Stimulated activated CD8-positive, alpha-beta memory T cell treated with anti-CD3 and anti-CD28 coated beads, Interleukin-2, amount 100 ng/mL, for 1 hour (primary cell): ENCODE data around the gene FBP2.

Source experiments
- DNase-seq, 2 donors: peaks; one replicate each; pipeline ENCODE4 v3.0.0-alpha.2; 2020; ENCODE audit warnings: low read depth in 2 of 2

FBP2 gene

DNA sequence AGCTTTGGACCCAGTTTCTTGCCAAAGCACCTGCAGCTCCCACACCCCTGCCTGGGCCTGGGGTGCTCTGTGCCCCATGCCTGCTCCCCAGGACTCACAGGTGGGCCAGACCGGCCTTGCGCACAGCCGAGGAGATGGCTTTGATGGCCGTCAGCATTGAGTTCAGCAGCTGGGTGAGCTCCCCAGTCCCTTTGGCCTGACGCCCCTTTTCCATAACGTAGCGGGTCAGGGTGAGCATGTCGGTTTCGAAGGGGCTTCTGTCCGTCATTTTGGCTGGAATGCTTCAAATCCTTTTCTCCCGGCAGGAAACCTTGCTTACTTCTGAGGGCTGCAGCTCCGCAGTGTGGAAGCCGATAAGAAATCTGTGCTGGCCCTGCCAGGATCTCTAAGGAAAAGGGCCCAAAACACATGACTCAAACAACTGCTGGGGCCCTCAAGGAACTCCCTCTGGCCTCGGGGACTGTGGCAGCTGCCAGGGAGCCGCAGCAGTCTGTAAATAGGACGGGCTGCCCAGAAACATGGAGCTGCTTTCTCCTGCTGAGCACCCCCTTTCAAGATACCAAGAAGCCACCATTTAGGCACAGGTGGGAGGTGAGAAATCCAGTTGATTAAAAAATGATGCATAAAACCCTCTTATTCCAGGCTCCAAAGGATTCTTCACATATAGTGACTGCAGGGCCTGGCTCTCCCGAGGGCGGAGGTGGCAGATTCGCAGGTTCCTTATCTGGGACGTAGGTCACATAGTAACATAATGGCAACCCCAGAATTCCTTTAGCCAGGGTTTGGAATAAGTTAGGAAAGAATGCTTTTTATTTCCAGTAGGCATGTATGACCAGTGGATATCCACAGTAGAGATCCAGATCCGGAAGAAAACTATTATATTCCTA lies at the start of gene FBP2:
FBP2 (minus strand) TSS at position 366 of the 887 bp plus-strand sequence; CDS start at position 268, 98 bp downstream.
- no peak for DNase-seq

DNA sequence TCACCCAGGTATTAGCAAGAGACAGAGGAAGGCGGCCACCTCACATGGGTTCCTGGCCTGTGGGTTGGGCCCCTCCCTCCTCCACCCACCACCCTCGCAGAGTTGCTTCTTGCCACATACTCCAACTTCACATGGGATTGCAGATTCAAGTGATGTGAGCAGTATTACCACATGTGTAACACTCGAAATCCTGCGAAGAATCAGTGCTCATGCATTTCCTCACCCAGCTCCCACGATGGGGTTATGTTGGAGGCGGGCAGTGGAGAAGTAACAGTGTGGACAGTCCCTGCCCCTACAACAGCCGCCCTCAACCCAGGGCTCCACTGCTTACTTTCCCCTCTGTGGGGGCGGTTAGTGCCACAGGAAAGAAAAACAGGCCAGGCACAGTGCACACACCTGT lies 49.6 kb upstream of the FBP2 start:
- DNase-seq, result no peak

DNA sequence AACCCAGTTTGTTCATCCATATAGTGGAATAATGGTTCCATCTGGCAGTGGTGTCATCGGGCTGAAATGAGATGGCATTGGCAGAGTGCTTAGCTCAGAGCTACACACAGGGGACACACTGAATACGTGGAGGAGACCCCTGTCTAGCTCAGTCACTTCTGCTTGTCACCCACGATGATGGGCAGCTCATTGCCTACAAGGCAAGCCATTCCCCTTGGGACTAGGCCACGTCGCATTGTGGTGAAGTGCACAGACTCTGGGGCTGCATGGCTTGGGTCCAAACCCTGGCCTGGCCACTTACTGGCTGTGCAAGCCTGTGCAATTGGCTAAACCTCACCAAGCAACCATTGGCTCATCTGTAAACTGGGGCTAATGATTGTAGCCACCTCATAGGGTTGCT lies 48.9 kb upstream of the FBP2 start:
- DNase-seq, result no peak

DNA sequence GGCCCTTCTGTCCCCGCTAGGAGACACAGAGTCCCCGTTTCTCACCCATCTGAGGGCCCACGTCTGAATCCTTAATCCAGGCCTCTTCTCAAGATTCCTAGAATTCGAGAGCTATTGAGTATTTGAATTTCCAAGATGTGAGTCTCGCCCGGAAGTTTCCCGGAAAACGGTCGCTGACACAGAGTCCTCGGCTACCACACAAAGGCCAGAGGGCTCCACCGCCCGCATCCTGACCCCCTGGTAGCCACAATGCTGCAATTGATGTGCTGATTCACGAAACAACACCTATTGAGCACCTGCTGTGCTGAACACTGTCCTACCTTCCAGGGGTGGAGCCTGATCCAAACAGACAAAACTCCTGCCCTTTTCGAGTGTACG lies 46.4 kb upstream of the FBP2 start:
- DNase-seq, result no peak

DNA sequence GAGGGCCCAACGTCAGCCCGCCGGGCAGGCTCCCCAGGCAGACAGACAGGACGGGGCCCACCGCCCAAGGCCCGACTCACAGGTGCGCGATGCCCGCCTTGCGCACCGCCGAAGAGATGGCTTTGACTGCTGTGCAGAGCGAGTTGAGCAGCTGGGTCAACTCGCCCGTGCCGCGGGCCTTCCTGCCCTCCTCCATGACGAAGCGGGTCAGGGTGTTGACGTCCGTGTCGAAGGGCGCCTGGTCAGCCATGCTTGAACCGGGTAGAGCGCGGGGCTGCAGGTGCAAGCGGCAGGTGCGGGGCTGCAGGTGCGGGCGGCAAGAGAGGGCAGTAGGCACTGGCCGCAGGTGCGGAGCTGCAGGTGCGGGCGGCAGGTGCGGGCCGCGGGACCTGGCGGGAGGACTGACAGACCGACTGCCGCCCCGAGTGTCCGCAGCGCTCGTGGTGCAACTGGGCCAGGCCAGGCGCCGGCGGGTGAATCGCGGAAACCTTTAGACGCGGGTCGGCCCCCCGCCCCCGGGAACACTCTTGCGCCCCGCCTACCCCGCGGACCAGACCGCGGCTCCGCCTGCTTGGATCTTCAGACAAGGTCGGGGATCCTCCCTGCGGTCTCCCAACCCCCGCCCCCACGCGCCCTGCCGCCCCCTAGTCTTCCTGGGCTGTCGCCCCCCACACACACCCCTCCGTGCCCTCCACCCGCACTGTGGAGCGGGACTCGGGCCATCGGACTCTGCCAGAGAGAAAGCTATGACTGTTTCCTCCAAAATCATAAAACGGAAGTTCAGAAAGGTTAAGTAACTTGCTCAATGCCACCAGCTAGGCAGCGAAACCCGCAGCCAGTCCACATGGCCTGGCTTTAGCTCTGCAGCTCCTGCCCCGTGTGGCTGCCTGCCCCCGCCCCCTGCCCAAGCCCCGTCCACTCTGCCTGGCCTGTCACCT lies 45.7 kb upstream of the FBP2 start, which contains the start of gene FBP1:
FBP1 (minus strand) TSS at position 458 of the 938 bp plus-strand sequence; CDS start at position 250, 208 bp downstream.
- DNase-seq, result peak; percentile 19 to 22

DNA sequence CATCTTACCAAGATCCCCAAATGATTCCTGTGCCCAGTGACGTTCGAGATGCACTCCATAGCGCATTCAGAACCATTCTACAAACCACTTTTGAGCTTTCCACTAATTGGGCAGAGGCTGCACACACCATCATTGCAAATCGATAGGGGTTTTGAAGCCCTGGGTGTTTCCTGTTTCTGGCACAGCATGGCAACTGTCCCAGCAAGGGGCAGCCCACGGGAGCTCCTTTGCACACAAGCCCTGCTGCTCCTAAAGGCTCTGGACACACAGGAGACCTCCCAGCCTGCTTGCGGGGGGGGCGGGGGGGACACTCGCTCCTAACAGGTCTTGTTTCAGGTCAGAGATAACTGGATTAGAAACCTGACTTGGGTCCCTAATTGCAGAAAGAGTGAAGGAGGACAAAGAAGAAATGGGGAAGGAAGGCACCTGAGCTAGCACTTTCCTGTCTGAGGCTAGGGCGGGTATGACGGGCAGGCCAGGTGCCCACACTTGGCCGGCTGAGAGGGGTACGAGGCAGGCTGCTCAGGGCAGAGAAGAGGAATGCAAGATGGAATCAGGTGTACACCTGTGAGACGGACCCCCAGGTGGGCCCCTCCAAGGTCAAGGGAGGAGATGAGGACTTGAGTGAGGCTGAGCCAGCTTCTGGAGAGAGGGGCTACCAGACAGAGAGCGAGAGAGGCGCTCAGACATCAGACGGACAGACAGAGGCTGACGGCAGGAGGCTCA lies 44.9 kb upstream of the FBP2 start:
- no peak for DNase-seq

DNA sequence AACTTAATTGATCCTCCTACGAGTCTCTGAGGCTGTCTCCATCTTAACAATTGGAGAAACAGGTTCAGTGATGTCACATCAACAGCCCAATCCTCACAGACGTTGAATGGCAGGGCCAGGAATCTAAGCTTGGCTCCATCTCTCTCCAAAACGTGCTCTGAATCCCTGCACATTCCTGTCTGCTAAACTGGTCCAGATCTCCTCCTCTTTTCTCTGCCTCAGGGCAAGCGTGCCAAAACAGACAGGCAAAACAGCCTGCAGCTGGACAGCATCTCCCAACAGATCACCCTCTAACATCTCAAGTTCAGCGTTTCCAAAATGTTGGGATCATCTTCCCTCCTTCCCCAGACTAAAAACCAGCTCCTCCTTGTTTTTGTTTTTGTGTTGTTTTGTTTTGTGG lies 39.1 kb upstream of the FBP2 start:
- no peak for DNase-seq

DNA sequence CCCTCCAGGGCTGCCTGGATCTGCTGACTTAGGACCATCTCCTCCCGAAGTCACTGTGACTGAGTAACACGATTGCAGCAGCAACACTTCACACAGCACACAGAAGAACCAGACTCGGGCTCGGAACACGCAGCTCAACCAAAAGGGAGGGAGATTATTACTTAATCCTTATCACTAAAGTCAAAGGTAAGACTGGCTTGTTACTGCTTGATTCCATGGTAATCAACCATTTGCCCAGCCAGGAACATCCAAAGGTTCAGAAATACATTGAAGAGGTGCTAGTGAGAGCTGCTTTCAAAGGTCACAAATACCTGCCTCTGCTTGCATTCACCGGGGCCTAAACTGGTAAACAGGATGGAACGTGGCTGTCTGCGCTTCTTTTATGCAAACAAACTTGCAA lies 38.0 kb upstream of the FBP2 start:
- DNase-seq, result no peak

DNA sequence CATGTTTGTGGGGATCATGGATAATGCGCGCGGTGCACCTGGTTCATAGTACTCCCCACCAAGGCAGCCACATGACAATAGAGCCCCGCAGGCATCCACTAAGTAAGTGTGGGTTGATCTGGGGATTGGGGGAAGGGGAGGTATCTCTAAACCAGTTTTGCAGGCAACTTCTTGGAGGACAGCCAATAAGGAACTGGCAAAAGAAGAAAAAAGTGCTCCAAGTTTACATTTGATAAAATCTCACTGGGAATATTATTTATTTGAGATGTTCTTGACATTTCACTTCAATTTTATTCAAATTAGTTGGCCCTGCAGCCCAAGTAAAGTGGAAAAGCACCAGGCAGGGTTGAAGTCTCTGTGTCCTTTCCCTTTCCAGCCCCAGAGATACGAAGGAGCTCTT lies 37.2 kb upstream of the FBP2 start:
- DNase-seq, result no peak

DNA sequence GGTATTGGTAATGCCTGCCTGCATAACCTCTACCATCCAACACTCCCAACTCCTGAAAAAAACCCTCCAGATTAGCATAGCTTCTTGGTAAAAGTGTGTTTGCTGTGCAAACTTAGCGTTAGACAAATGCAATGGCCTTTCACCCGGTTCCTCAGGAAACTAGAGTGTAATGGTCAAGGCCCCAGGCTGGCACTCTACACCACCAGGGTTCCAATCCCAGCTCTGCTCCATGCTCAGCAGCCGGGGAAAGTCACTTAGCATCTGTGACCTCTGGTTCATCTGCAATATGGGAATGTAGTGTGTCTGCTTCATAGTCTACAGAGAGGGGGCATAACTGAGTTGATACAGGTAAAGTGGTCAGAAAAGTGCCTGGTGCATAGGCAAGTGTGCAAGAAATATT lies 36.7 kb upstream of the FBP2 start:
- DNase-seq, result no peak

DNA sequence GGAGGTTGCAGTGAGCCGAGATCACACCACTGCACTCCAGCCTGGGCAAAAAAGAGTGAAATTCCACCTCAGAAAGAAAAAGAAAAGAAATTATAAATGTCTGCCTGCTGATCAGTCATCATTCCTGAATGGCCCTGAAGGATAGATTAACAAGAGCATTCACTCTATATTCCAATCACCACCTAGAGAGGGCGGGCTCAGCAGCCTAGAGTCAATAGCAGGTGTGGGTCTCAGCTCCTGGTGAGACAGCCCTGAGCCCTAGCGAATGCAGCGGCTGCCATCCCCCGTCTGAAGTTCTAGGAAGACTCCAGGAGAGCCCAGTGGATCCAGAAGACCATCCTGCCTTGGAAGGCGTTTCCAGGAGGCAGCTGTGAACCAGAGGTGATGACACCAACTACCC lies 33.7 kb upstream of the FBP2 start:
- DNase-seq, result no peak

DNA sequence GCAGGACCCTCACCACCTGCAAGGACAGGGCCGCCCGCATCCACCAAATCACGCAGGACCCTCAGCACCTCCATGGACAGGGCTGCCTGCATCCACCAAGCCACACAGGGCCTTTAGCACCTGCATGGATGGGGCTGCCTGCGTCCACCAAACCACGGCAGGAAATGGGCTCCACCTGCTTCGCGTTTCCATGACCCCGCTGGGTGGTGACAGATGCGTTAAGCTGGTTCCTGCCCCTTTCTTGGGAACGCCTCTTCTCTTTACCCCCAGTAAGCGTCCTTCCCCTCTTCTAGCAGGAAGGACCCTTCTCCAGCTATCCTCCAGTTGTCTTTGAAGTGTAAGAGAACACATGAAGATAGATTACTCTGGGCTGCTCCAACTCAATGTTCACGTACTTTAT lies 32.2 kb upstream of the FBP2 start:
- no peak for DNase-seq

DNA sequence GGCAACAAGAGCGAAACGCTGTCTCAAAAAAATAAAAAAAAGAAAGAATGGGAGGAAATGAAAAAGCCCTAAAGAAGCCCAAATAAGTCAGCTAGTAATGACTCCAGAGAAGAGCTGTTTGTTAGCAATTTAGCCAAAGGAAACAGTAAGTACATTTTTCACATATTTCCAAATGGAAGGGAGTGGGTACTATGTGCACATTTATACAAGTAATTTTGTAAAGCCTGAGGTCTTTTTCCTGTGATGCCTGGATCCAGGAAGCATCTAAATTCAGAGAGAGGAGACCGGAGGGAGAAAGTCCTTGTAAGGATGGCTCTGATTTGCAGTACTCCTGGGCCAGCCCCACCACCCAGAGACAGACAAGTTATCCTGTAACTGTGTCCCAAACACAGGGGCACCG lies 31.0 kb upstream of the FBP2 start:
- no peak for DNase-seq

DNA sequence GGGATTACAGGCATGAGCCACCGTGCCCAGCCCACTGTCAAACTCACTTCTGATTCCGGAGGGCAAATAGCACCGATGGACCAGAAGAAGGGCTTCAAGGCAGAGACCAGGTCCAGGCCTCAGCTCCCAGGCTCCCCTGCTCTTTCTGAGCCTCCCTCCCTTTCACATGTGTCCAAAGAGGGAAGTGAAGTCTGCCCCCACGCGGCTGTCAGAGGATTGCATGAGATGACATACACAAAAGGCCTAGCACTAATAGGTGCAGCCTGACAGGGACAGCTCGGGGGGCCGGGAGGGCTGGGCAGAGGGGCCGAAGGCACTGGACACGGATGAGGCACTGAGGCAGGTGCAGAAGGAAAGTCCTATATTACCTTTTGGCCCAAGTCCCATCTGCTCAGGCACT lies 29.6 kb upstream of the FBP2 start:
- no peak for DNase-seq

DNA sequence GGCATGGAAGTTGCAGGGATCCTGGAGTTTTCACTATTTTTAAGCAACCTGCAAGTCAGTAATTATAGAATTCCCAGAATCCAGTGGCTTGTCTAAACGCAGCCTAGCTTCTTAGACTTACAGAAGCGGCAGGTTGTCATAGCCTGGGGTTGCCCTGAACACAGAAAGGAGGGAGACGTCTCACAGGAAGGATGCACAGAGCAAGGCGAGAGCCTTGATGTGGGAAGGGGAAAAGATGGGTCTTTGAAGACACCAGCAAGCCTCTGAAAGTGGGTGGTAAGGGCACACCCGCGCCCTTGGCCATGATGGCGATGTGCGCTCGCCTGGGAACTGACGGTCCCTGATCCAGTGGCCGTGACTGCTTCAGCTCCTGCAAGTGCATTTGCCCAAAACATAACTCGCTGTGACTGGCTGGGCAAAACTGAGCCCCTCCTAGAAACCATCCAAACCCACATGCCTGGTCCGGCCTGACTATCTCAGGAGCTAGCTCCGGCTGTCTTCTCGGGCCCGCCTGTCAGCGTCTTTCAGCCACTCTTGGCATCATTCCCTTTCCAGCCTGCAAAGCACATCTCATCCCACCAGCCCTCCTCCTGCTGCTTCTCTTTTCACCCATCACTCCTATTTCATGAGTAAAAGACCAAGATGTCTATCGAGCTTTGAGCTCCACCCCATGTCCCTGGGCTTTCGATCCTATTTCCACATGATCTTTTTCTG lies 28.6 kb upstream of the FBP2 start:
- DNase-seq, result no peak

DNA sequence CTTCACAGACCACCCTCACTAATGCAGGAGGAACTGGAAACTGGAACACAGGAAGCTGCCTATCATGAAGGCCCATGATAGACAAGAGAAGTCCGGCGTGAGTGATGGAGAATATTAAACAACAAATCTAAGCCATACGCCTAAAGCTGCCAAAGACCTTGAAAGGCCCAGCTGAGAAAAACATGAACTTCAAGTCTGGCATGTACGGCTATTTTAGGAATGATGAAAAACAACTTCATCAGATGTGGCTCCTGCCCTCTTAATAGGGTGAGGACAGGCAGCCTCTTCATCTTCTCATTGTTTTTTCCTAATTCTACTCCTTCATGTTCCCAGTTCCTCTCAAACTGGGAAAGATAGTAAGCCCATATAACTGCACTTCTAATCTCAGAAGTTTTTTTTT lies 25.4 kb upstream of the FBP2 start:
- DNase-seq, result no peak

DNA sequence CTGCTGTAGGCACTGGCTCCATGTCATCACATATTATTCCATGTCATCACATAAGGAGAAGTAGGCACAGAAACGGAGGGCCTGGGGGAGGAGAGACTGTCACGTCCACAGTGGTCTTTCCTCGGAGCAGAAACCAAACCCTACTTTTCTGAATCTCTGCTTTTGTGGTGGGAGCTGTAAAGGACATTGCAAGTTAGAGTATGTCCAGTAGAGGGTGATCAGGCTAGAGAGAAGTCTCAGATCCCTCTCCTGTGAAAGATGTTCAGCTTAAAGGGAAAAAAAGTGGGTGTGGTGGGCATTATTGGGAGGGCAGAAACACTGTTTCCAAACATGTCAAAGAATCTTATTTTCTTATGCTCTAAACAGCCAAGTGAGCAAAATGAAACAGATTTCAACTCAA lies 19.4 kb upstream of the FBP2 start:
- no peak for DNase-seq

DNA sequence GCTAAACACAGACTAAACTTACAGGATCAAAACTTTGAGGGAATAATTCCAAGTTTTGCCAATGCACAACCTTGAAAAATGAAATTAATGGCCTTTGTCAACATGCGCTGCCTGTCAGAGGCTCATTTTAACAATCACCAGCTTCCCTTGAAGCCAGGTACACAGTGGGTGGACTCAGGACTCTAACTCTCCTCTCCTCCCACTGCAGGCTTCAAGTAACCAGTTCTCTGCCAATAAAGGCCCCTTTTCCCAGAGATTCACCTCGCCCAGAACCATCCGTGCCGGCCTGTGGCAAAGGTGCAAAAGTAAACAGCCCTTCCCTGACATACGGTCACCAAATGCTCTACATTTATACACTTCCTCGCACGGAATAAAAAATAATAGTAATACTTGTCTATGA lies 18.4 kb upstream of the FBP2 start:
- no peak for DNase-seq

DNA sequence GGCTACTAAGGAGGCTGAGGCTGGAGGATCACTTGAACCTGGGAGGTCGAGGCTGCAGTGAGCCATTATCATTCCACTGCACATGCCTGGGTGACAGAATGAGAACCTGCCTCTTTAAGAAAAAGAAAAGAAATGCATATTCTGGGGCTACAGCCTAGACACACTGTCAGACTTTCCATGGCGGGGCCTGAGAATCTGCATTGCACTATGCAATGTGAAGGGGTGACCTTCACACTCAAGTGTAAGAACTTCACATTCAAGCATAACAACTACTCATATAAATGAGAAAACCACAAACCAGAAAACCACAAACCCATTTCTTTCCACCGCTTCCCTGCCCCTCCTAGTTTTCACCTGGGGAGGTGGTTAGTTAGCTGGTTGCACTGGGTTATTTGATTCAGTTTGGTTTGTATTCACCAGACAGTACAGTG lies 18.0 kb upstream of the FBP2 start:
- no peak for DNase-seq

DNA sequence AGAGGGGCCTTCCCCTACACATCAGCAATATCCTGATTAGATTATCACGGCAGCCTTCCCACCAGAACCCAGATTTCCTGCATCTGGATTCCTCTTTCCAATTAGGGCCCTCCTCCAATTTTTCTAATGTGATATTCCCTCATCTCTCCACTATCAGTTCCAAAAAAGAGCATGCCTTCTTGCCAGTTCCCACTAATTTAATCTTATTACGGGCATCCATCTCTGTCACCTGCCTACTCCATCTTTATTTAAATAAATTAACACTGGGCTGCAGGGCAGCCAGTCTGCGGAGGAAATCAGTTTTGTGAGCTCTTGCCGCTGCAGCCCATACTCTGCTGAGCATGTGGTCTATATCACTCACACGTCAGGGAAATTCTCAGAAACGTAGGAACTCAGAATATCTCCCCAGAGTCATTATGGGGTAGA lies 16.6 kb upstream of the FBP2 start:
- DNase-seq, result no peak

DNA sequence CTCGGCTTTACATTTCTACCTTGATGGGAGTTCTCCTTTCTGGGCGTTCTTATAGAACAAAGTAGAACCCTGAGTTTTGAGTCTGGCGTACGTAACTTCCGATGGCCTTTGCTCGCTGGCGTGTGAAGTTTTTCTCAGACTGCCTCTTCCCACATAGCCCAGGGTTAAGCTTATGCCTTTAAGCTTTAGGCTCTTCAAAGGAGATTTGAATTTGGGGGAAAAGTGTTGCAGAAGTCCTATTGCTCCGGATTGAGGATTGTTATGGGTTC lies 13.7 kb upstream of the FBP2 start:
- DNase-seq, result no peak
